HEK293 (cell line): ENCODE measurements around the gene ZNF423.

Experiments used
- CTCF ChIA-PET: fragments of 350-600 bp; formaldehyde crosslinking; extraction: SDS; loops from one replicate; lab custom pipeline; 2021; ENCODE audit warnings: antibody characterized with exemption; lab: Yijun Ruan, JAX
- POLR2A ChIA-PET: fragments of 300-600 bp; formaldehyde crosslinking; extraction: SDS; loops from one replicate; lab custom pipeline; 2020; ENCODE audit warnings: antibody characterized with exemption, inconsistent platforms; lab: Yijun Ruan, JAX
- H3K27ac ChIP-seq: fragments of 200-500 bp; sonication (Bioruptor generic); 2 replicates; pipeline ENCODE4 v1.5.1; 2014; ENCODE audit warnings: low read depth, low read length, control low read depth, inconsistent platforms; ENCODE audit errors: extremely low read depth
- H3K36me3 ChIP-seq, 2 experiments: fragments of 200-500 bp in 1 of 2; sonication (Bioruptor generic) in 1 of 2; 1 replicate in 1 of 2; 2 replicates in 1 of 2; pipeline ENCODE4 v1.5.1; 2014 to 2017; ENCODE audit warnings: inconsistent platforms in 2 of 2, low read length in 2 of 2; ENCODE audit not compliant: control insufficient read depth in 2 of 2, insufficient read depth in 1 of 2
- H3K4me1 ChIP-seq: fragments of 200-500 bp; sonication (Bioruptor generic); 2 replicates; pipeline ENCODE4 v1.5.1; 2014; ENCODE audit warnings: mild to moderate bottlenecking, low read length, inconsistent platforms; ENCODE audit not compliant: control insufficient read depth, insufficient read depth
- H3K4me3 ChIP-seq: 2 replicates; pipeline ENCODE4 v1.5.1; 2011; ENCODE audit warnings: low read depth, mild to moderate bottlenecking, control low read depth, low read length, moderate library complexity
- H3K9me3 ChIP-seq: fragments of 200-500 bp; sonication (Bioruptor generic); 2 replicates; pipeline ENCODE4 v1.5.1; 2014; ENCODE audit warnings: low read depth, low read length, inconsistent platforms; ENCODE audit not compliant: control insufficient read depth, insufficient read depth
- BCL6B ChIP-seq: fragments of 450-650 bp; formaldehyde crosslinking; IDR thresholded peaks from 2 replicates; pipeline ENCODE4 v1.5.1; 2017; ENCODE audit warnings: missing biosample characterization, missing genetic modification characterization
- CTCF ChIP-seq: fragments of 450-650 bp; formaldehyde crosslinking; IDR thresholded peaks from 2 replicates; pipeline ENCODE4 v1.5.1; 2016; ENCODE audit warnings: missing biosample characterization, missing genetic modification characterization
- EGR2 ChIP-seq: fragments of 450-650 bp; formaldehyde crosslinking; IDR thresholded peaks from 2 replicates; pipeline ENCODE4 v1.5.1; 2016; ENCODE audit warnings: low read depth, missing biosample characterization, missing genetic modification characterization
- GFI1B ChIP-seq: fragments of 450-650 bp; formaldehyde crosslinking; IDR thresholded peaks from 2 replicates; pipeline ENCODE4 v1.5.1; 2016; ENCODE audit warnings: missing biosample characterization, missing genetic modification characterization
- OSR2 ChIP-seq: fragments of 450-650 bp; formaldehyde crosslinking; IDR thresholded peaks from 2 replicates; pipeline ENCODE4 v1.5.1; 2016; ENCODE audit warnings: missing biosample characterization, missing genetic modification characterization
- SP7 ChIP-seq: fragments of 450-650 bp; formaldehyde crosslinking; IDR thresholded peaks from 2 replicates; pipeline ENCODE4 v1.5.1; 2016; ENCODE audit warnings: missing biosample characterization, missing genetic modification characterization
- TCF7L2 ChIP-seq: IDR thresholded peaks from 2 replicates; pipeline ENCODE4 v1.6.1; 2011; ENCODE audit warnings: low read depth, mild to moderate bottlenecking, inconsistent platforms, low read length, moderate library complexity, borderline replicate concordance
- ZBTB21 ChIP-seq: fragments of 450-650 bp; formaldehyde crosslinking; IDR thresholded peaks from 2 replicates; pipeline ENCODE4 v1.5.1; 2017; ENCODE audit warnings: missing biosample characterization, missing genetic modification characterization
- ZNF132 ChIP-seq: fragments of 450-650 bp; formaldehyde crosslinking; IDR thresholded peaks from 2 replicates; pipeline ENCODE4 v1.5.1; 2017; ENCODE audit warnings: missing biosample characterization, missing genetic modification characterization, borderline replicate concordance
- ZNF140 ChIP-seq: fragments of 450-650 bp; formaldehyde crosslinking; IDR thresholded peaks from 2 replicates; pipeline ENCODE4 v1.5.1; 2016; ENCODE audit warnings: missing biosample characterization, missing genetic modification characterization
- ZNF155 ChIP-seq: fragments of 450-650 bp; formaldehyde crosslinking; IDR thresholded peaks from 2 replicates; pipeline ENCODE4 v1.5.1; 2016; ENCODE audit warnings: missing biosample characterization, missing genetic modification characterization
- ZNF335 ChIP-seq: fragments of 450-650 bp; formaldehyde crosslinking; conservative IDR thresholded peaks from 2 replicates; pipeline ENCODE4 v1.5.1; 2016; ENCODE audit warnings: missing biosample characterization, missing genetic modification characterization
- ZNF37A ChIP-seq: fragments of 450-650 bp; IDR thresholded peaks from 2 replicates; pipeline ENCODE4 v1.5.1; 2018; ENCODE audit warnings: missing biosample characterization, missing genetic modification characterization
- ZNF473 ChIP-seq: fragments of 450-650 bp; formaldehyde crosslinking; IDR thresholded peaks from 2 replicates; pipeline ENCODE4 v1.5.1; 2017; ENCODE audit warnings: missing biosample characterization, missing genetic modification characterization
- ZNF488 ChIP-seq: fragments of 450-650 bp; formaldehyde crosslinking; IDR thresholded peaks from 2 replicates; pipeline ENCODE4 v1.5.1; 2016; ENCODE audit warnings: missing biosample characterization, missing genetic modification characterization
- ZNF560 ChIP-seq: fragments of 450-650 bp; formaldehyde crosslinking; IDR thresholded peaks from 2 replicates; pipeline ENCODE4 v1.5.1; 2017; ENCODE audit warnings: missing biosample characterization, missing genetic modification characterization, borderline replicate concordance
- ZSCAN5A ChIP-seq: fragments of 450-650 bp; formaldehyde crosslinking; IDR thresholded peaks from 2 replicates; pipeline ENCODE4 v1.5.1; 2016; ENCODE audit warnings: missing biosample characterization, missing genetic modification characterization
- TF ChIP-seq, protein P1 (sequence below): fragments of 450-650 bp; formaldehyde crosslinking; IDR thresholded peaks from 2 replicates; pipeline ENCODE4 v1.5.1; 2016; ENCODE audit warnings: missing biosample characterization, missing genetic modification characterization

ZNF423 gene

DNA sequence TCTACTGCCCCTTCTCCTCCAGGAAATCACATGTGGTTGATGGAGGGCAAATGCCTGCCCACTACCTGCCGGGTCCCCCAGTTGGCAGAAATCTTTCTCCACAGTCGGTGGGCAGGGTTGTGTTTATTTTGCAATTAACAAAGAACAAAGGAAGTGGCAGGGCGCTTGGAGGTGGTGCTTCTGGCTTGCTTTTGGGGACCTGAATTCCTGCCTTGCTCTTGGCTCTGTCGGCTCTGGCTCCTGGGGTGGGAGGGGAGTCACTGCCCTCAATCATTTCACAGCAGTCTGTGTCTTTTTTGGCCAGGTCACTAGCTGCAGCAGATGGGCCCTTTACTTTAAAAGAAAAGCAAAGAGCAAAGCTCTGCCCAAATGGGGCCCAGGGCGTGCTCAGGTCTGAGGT is 413.1 kb downstream of the ZNF423 start:
- no peaks in the 10 kb centered on the region for H3K36me3 ChIP-seq
- CTCF ChIA-PET = interaction anchor here (0.8 kb wide), 1 partner anchor 112 kb away, joined by 3 read pairs; no protein-coding TSS in a partner anchor
- no peaks in the 10 kb centered on the region for H3K9me3 ChIP-seq
- H3K27ac ChIP-seq = no peak overlapping the region
- H3K4me3 ChIP-seq = no peak overlapping the region
- H3K4me1 ChIP-seq = no peaks in the 10 kb centered on the region
- TF ChIP-seq ZBTB21 (tag by site-specific recombination) = no peak
- no peak for TF ChIP-seq ZNF37A (tag by site-specific recombination)
- no peak for TF ChIP-seq ZNF335 (tag by site-specific recombination)
- TF ChIP-seq ZSCAN5A (tag by site-specific recombination) = no peak
- TF ChIP-seq, all 188 proteins: peak for 0
- POLR2A ChIA-PET = no interaction called here

DNA sequence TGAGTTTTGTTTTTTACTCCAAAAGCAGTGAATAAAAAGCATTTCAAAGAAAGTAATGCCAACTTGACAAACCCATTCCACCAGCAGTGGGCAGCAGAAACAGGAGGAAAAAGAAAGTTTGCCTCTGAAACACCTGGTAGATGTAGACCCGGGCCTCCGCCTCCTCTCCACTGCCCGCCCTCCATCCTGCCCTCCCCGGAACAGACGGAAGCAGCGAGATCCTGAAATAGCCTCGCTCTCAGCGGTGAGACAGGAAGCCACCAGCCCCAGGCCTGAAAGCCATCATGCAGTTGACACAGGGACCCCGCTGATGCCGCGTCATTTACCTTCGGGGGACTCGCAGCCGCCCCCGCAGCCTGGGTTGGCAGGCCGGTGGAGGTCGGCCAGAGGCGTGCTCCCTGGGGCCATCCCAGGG is 414.5 kb downstream of the ZNF423 start:
- Histone ChIP-seq H3K4me1 (no peaks in the 10 kb centered on the region), H3K27ac (no peak overlapping the region), H3K9me3 (no peaks in the 10 kb centered on the region), H3K36me3 (no peaks in the 10 kb centered on the region), H3K4me3 (no peak overlapping the region)
- POLR2A ChIA-PET = no interaction called here
- TF ChIP-seq BCL6B (tag by site-specific recombination) (no peak), ZNF560 (tag by site-specific recombination) (no peak), OSR2 (tag by site-specific recombination) (no peak), ZNF488 (tag by site-specific recombination) (no peak), EGR2 (tag by site-specific recombination) (no peak), ZNF140 (tag by site-specific recombination) (no peak), CTCF (no peak), GFI1B (tag by site-specific recombination) (no peak), SP7 (no peak), ZNF473 (no peak), ZNF155 (no peak), ZNF132 (no peak), TCF7L2 (no peak)
- TF ChIP-seq, protein P1, sequence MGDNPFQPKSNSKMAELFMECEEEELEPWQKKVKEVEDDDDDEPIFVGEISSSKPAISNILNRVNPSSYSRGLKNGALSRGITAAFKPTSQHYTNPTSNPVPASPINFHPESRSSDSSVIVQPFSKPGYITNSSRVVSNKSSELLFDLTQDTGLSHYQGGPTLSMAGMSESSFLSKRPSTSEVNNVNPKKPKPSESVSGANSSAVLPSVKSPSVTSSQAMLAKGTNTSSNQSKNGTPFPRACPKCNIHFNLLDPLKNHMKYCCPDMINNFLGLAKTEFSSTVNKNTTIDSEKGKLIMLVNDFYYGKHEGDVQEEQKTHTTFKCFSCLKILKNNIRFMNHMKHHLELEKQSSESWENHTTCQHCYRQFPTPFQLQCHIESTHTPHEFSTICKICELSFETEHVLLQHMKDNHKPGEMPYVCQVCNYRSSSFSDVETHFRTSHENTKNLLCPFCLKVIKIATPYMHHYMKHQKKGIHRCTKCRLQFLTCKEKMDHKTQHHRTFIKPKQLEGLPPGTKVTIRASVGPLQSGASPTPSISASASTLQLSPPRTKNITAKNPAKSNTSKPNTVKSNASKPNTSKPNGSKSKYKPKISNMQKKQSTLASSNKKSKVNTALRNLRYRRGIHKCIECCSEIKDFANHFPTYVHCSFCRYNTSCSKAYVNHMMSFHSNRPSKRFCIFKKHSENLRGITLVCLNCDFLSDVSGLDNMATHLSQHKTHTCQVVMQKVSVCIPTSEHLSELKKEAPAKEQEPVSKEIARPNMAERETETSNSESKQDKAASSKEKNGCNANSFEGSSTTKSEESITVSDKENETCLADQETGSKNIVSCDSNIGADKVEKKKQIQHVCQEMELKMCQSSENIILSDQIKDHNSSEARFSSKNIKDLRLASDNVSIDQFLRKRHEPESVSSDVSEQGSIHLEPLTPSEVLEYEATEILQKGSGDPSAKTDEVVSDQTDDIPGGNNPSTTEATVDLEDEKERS (tag by site-specific recombination) = no peak
- CTCF ChIA-PET = no interaction called here
